ENCODE results near the gene SPHKAP. TPM values are rescaled to one million over a fixed set of nuclear protein-coding genes. Genes with fewer than 3 reads are reported as not detected.
"Not testable (repeated sequence)": the region's sequence is repeated elsewhere in the genome, so short reads cannot be mapped to it uniquely, and the experiment has no call there.

Gene SPHKAP
- total RNA-seq, 1 donor from 2014 or later = 18.2 TPM

- DNase-seq = no peak
These were observed 78.1 kb downstream of the SPHKAP start for GRCh38 chr2:228103379-228103778.

- DNase-seq = no peak
These were observed 78.5 kb downstream of the SPHKAP start for GRCh38 chr2:228102949-228103348.

GRCh38 chr2:228094377-228094921 lies 87.0 kb downstream of the SPHKAP start:
- no peak for DNase-seq

GRCh38 chr2:228092056-228092455 lies 89.4 kb downstream of the SPHKAP start:
- DNase-seq = no peak

- DNase-seq = no peak
These were observed 94.9 kb downstream of the SPHKAP start for GRCh38 chr2:228086561-228086960.

- DNase-seq = no peak
These were observed 96.8 kb downstream of the SPHKAP start for GRCh38 chr2:228084717-228085116.

GRCh38 chr2:228083131-228083530 lies 98.4 kb downstream of the SPHKAP start:
- no peak for DNase-seq

GRCh38 chr2:228082571-228082970 lies 98.9 kb downstream of the SPHKAP start:
- DNase-seq = no peak

- DNase-seq = no peak
These were observed 102.3 kb downstream of the SPHKAP start for GRCh38 chr2:228079194-228079593.

GRCh38 chr2:228076695-228077094 lies 104.8 kb downstream of the SPHKAP start:
- DNase-seq = not testable (repeated sequence)

- no peak for DNase-seq
These were observed 108.8 kb downstream of the SPHKAP start for GRCh38 chr2:228072669-228073068.

- no peak for DNase-seq
These were observed 114.2 kb downstream of the SPHKAP start for GRCh38 chr2:228067309-228067708.

GRCh38 chr2:228066126-228066798 lies 115.2 kb downstream of the SPHKAP start:
- DNase-seq = no peak

- no peak for DNase-seq
These were observed 115.8 kb downstream of the SPHKAP start for GRCh38 chr2:228065686-228066085.

GRCh38 chr2:228064796-228065315 lies 116.6 kb downstream of the SPHKAP start:
- DNase-seq = no peak

GRCh38 chr2:228064024-228064423 lies 117.5 kb downstream of the SPHKAP start:
- no peak for DNase-seq

GRCh38 chr2:228063558-228063957 lies 117.9 kb downstream of the SPHKAP start:
- DNase-seq = no peak

GRCh38 chr2:228059735-228060134 lies 121.8 kb downstream of the SPHKAP start:
- DNase-seq = peak; percentile 8

- DNase-seq = peak; percentile 7
These were observed 125.0 kb downstream of the SPHKAP start for GRCh38 chr2:228056293-228057097.

- DNase-seq = peak; percentile 68
These were observed 132.5 kb downstream of the SPHKAP start for GRCh38 chr2:228048838-228049490.

GRCh38 chr2:228040995-228041394 lies 140.5 kb downstream of the SPHKAP start:
- no peak for DNase-seq

GRCh38 chr2:228039752-228040534 lies 141.5 kb downstream of the SPHKAP start:
- DNase-seq = peak; percentile 23

Data from tongue (tissue), 2 donors.